Stimulated activated CD4-positive, alpha-beta T cell treated with anti-CD3 and anti-CD28 coated beads, Interleukin-1b, Interleukin-23, amount 100 ng/mL, for 1 hour (primary cell): ENCODE data around the gene WWOX.
"Not testable (repeated sequence)": the region's sequence is repeated elsewhere in the genome, so short reads cannot be mapped to it uniquely, and the experiment has no call there.

ENCODE experiments used
- DNase-seq, 2 donors: peaks; one replicate each; pipeline ENCODE4 v3.0.0-alpha.2; 2020; ENCODE audit warnings: low read depth in 2 of 2

Gene WWOX

DNA sequence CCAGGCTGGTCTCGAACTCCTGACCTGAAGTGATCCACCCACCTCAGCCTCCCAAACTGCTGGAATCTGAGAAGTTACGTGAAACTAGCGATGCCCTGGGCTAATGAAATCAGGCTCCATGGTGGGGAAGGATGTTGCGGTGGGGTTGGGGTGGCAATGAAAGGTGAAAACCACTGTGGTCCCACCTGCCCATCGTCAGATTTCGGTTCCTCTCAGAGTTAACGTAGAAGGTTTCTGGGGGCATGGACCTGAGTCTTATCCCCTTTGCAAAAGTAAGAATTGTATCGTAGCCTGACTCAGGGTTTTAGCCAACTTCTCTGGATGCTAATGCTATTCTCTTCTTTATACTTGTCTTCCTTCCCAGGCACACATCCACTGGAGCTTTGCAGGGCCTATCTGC lies 402.3 kb downstream of the WWOX start:
- no peak for DNase-seq

DNA sequence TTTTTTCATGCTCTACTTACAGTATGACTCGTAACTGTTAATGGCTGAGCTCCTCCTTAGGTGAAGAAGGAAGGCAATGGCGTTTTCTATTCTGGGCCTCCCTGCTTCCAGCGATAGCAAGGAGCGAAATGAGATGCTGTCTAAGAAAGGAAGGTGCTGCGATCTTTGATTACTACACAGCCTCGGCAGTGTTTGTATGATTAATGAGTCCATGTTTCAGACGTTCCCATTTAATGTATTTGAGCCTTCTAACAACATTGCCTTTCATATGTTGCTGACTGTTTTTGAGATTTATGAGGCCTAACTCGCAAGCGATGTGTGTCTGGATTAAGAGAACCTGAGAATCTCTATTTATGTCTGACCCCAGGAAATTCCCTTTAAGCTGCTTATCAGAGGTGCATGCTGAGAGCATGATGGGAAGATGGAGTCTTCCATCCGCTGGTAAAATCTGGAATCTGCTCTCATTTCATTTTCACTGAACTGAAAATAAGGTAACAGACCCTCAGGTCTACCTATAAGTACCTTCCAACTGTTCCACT lies 403.4 kb downstream of the WWOX start:
- DNase-seq = no peak

DNA sequence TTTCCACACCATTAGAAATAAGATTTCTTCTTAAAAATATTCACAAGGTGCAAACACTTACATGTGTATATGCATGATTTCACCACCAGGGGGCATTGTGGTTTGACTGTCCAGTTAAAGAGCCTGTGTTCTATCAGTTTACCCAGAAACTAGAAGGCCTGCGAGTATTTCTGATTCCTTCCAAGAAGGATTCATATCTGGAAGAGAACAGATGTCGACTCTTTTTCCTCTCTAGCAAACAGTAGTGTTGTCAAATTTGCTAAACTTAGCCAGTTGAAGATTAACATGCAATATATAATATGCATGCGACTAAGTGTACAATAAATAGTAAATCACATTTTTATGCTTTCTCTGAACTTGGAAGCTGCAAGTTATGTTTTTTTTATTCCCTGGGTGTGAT lies 404.1 kb downstream of the WWOX start:
- DNase-seq = peak in 1 of 2 donors; percentile 13

DNA sequence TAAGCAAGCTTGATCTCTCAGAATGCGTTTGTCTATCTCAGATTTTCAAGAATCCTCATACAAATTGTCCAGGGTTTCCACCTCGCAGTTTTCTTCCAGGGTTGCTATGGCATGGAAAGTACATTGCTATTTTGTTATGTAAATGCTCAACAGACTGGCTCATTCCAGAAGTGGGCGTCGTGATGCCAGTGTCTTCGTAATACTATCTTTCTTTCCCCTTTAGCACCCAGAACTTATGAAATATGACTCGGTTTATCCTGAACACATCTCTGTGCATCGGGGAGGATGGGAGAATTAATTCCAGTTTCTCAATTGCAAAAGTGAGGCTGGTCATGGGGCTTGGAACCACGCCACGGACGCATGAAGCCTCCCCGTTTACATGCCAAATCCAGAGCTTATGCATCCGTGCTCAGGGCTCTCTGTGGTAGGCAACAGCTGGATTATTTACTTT lies 405.0 kb downstream of the WWOX start:
- DNase-seq = no peak

DNA sequence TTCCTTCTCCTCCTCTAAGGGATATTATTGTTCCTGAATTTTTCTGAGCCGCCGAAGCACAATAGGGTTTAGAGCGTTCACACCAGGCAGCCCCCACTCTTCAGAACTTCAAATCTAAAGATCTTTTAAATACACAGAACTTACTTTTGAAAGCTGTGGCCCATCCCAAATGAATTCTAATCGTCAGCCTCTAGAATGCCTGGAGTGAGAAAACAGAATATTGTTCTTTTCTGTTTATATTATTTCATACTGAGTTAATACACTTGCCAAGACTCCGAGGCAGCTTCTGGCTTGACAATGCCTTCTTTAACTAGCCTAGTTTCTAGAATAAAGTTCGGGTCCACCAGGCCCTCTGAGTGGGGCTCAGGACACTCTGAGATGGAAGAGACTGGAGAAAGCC lies 405.6 kb downstream of the WWOX start:
- no peak for DNase-seq

DNA sequence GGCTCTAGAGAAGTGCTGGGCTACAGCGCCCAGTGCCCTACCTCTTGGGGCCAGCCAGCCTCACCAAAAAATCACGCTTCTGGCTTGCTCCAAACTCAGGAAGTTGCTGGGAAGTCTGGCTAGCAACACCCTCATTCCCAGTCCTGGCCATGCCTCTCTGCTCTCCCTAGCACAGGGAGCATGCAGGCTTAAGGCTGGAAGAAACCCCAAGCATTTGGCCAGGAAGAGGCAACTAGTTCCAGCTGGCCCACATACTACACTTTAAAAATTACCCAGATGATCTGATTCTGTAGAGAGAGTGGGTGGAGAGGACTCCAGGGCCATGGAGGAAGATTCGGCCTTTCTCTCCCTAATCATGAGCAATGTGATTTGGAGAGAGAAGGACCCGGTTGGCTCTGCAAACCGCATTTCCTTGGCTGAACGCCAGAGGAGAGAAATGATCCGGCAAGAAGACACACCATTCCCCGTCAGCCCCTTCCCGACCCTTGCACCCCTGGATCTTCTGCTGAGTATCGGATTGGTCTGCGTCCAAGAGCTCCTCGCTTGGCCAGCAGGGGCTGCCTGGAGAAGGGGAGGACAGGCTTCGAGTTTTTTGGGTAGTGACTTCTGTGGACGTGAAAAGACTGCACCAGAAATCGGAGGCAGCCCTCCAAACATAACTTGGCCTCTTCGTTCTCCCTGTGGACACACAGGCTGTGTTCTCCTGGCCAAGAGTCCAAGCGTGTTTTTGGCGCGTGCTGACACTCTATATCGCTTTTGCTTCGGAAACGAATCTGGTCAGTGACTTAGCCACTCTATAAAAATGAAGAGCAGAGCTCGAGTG lies 406.3 kb downstream of the WWOX start:
- no peak for DNase-seq

DNA sequence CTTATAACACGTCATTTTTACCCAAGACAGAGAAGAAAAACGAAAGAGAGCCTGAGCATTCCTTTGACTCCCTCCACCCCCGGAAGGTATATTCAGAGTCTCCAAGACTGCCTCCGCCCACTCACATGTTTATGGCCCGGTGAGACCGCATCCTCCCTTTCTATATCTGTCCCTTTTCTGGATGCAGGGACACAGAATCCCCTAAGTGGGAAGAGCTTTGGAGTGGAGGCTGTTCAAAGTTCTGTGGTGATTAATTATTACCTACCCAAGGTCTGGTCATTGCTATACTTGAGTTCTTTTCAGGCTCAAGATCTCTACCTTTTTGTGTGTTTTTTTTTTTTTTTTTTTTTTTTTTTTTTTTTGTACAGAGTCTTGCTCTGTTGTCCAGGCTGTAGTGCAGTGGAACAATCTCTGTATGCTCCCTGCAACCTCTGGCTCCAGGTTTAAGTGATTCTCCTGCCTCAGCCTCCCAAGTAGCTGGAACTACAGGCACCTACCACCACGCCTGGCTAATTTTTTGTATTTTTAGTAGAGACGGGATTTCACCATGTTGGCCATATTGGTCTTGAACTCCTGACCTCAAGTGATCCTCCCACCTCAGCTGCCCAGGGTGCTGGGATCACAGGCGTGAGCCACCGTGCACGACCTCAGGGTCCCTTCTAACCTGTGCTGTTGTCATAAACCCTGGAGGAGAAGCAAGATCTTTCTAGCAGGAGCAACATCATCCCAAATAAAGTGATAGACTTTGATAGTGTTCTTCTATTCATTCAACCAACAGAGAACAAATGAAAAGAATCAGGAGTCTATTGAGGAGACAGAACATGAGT lies 407.1 kb downstream of the WWOX start:
- no peak for DNase-seq

DNA sequence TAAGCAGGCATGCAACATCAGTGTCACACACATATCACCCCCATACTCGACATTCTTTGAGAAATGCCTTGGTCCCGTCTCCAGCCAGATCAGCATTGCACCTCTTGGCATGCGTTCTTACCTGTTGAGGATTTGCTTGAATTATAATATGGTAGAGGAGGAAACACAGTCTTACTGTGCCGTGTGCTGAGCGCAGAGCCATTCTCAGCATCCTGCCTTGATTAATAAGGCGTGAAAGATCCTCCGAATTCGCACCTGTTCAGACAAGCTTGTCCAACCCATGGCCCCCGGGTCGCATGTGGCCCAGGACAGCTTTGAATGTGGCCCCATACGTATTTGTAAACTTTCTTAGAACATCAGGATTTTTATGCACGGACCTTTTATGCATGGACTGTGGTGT lies 408.1 kb downstream of the WWOX start:
- no peak for DNase-seq

DNA sequence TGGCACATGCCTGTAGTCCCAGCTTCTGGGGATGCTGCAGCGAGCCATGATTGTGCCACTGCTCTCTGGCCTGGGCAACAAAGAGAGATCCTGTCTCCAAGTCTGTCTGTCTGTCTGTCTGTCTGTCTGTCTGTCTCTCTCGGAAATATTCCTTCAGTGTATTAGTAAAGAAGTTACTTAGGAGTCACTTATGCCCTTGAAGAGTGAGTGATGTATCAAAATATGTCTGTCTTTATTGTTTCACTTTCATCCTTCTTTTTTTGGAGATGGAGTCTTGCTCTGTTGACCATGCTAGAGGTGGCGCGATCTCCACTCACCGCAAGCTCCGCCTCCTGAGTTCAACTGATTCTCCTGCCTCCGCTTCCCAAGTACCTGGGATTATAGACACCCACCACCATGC lies 410.5 kb downstream of the WWOX start:
- no peak for DNase-seq

DNA sequence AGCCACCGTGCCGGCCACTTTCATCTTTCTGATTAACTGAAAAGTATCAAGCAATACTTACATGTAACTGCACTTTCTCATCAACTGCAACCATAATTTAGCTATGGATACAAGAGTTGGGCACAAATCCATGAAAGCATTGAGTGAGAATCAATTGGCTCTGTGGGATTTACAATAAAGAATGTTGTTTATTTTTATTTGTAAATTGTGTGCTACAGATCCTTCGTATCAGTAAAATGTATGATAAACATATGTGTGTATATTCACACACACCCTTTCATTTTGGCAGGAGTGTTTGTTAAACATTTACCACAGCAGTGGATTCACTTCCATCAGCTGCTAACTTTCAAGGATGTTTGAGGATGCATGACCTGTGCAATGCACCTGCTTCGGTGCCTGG lies 411.0 kb downstream of the WWOX start:
- DNase-seq = no peak

DNA sequence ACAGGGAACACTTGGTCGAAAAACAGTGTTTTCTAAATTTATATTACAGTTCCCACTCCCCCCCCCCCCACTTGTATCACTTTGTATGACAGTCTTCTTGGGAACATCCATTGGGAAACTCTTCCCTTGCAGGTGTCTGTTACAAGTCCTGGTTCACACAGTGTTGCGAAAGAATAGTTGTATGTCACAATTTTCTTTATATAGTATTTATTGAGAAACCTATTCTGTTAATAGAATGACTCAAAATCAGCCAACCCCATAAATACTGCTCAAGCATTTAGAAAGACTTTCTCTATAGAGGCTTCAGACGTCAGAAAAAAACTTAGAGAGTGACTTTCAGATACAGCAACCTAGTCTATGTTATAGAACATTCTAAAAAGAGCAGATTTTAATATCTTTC lies 414.4 kb downstream of the WWOX start:
- no peak for DNase-seq

DNA sequence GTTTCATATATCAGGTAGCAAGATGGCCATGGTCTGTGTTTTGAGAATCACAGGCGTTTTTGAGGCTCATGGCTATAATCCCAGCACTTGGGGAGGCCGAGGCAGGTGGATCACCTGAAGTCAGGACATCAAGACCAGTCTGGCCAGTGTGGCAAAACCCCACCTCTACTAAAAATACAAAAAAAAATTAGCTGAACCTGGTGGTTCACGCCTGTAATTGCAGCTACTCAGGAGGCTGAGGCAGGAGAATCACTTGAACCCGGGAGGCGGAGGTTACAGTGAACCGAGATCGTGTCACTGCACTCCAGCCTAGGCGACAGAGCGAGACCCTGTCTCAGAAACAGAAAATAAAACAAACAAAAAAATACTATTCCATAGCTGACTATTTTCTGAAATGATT lies 415.4 kb downstream of the WWOX start:
- not testable (repeated sequence) for DNase-seq

DNA sequence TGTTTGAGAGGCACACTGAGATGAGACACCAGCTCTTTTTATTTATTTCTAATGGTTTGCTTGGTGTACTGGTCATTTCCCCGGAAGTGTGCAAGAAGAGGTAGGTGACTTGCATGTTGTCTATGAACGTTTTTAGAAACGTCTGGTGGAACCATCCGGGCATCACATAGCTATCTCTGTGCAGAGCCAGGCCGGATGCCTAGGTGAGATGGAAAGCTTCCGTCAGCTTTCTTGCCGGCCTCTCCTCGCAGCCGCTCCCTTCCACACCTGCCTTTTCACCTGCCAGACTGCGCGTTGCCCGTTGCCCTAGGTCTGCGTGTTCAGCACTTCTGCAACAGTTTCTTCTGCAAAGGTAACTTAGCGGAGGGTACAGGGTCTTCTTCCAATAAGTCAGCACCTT lies 416.0 kb downstream of the WWOX start:
- DNase-seq = no peak

DNA sequence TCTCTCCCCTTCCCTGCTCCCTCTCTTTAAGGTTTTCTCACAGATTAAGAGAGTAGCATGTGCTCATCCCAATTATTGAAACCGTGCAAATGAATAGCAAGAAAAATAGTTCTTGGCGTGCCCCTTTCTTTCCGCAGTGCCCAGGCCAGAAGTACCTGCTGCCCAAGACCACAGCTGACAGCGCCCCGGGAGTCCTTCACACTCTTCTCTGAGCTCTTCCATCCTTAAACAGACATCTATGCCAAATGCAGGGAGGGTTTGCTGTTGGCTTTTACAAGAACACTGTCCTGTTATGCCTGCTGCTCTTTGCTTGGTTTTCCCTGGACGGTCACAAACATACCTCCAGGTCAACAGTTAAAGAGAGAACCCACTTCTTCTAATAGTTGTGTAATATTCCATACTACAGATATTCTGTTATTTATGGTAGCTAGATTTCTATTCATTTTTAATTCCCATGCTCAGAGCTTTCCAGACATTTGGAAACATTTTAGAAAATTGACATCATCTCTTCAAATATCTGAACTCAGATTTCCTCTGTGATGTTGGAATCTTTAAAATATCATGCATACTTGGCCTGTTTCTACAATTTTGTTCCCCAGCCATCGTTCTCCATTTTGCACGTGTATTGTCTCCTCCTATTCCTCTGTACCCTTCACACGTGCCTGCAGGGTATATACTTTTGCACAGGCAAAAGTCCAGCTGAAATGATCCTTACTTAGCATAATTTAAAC lies 416.7 kb downstream of the WWOX start:
- no peak for DNase-seq

DNA sequence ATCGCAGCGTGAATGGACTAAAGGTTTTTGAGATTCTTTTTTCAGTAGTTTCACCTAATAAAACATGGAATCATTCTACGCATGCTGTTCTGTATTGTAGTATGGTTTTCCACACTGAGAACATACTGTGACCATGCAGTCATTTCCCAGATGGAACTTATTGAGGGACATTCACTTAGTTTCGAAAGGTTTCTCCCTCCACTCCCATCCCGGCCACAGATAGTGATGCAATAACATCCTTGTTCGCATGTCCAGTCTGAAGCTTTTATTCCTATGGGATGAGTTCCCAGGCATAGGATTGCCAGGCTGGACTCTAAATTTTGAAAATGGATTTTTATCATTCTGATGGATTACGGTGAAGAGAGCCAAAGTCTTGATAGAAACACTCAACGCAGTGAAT lies 420.4 kb downstream of the WWOX start:
- DNase-seq = no peak

DNA sequence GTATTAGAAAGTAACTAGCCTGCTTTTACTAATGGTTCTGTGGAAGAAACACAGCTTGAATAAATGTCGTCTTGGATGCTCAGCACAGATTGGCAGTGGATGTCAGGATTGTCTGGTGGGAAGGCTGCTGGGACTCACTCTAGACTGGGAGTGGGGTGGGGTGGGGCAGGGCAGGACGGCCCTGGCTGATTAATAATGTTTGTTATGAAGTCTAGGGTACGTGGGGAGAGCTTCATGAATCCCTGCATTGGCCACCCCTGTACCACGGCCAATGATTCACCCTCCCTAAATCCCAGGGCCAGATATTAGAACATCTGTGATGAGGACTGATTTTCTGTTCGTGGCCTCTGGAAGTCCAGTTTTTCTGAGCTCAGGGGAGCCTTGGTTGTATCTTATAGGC lies 421.0 kb downstream of the WWOX start:
- DNase-seq = no peak

DNA sequence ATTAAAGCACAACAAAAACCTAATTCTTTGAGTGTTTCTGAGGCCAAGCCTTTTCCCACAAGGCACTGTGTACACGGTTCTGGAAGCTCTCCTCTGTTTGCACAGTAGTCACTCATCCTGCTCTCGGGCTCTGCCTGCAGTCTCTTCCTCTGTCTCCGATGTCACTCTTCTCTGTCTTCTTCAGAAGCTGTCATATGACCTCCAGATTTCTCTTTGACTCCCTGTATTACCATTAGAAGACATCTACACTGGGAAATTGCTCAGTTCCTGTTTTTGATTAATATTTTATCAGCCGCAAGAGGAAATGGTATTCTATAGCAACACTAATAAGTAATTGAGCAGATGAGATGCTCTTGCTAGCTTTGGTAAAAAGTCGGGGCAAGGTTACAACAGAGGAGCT lies 422.9 kb downstream of the WWOX start:
- no peak for DNase-seq

DNA sequence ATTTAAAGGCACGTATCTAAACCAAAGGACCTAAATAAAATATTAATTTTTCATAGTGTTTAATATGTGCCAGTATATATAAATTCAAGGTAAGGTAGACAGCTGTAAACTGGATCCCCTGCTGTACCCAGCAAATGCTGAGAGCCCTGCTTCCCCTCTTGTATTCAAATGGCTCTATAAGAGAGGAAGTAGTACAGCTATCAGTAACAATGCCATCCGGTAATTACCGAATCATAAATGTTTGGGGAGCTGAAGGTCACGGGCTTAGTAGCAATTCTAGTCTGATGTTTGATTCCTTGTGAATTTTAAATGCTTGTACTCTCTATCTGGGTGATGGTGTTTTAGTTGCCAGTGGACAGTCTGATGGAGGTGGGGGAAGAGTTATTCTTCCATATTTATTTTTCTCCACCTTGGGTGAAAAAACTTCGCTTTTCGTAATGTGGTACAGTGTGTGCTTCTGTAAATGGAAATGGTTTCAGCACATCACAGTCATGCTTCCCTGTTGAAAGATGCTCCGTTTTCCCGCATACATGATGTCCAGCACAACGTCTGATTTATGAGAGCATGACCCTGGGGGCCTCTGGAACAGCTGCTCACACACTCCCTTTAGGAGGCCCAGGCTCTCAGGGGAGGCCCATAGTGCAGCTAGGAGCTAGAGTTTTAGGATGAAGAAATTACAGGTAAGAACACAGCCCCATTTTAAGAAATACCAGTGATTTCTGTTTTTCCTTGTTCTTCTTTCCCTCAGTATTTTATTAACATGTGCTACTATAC lies 423.9 kb downstream of the WWOX start:
- DNase-seq = no peak

DNA sequence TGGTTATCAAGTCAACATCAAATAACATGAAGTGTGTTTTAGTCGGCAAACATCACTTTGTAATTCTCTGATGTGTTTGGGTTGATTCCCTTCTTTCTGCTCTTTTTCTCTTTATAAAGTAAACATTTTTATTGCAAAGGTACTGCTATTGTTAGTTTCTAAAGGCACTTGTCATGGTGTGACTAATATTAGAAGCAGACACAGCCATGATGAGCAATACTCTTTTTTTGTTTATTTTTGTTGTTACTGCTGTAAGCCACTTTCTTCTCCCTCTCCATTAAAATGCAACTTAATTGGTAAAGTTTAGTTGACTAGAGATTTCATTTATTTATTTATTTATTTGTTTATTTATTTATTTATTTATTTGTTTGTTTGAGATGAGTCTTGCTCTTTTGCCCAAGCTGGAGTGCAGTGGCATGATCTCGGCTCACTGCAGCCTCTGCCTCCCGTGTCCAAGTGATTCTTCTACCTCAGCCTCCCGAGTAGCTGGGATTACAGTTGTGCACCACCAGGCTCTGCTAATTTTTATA lies 424.7 kb downstream of the WWOX start:
- no peak for DNase-seq

DNA sequence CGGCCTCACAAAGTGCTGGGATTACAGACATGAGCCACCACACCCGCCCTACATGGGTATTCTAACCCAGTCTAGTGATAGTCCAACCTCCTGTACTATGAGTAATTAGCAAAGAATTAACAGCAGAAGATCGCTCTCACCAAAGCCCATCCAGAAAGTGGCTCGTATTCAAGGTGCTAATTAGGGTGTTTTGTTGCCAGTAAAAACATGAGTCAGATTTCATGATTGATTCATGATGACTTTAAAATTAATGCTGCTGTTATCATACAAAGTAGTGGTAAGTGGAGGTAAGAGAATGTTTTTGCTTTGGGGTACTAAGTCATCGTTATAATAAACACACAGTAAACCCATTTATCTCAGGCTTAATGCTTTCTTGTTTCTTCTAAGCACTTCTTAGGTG lies 428.8 kb downstream of the WWOX start:
- DNase-seq = no peak

DNA sequence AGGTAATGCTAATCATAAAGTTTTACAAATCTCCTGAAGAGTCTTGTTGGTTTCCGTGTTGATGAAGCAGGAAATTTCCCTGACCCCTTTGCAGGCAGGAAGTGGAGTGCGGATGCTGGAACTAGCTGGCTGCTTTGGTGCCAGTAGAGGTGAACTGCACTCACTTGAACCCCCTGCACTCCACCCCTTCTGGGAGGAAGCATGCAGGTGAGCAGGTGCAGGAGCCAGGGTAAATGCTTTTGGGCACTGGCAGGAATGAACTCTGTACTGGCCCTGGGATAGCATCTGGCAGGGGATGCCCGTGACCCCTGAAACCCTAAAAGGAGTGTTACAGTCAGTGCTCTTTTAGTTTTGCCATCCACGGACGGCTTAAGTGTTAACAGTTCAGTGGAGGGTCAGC lies 430.4 kb downstream of the WWOX start:
- DNase-seq = no peak
